Embryonic facial prominence (tissue), 1 donor: ENCODE measurements around the gene TMC2.

Experiments
- DNase-seq: peaks from one replicate; pipeline ENCODE4 v3.0.0-alpha.2; 2016; ENCODE audit errors: extremely low spot score

The TMC2 gene

DNA sequence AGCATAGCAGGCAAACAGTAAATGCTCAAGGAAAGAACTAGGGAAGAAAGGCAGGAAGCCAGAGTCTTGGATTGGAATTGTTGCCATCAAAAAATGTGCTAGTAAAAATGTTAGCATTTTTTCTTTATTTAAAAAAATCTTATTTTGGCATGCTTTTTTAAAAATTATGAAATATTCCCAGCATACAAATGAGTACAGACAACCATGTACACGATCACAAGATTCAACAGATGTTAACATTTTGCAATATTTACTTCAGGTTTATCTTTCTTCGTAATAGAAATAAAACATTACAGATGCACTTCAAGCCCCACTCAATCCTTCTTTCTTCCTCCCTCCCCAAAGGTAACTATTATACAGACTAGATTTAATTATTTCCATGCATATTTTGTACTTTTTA, 88.7 kb downstream of the TMC2 start:
- DNase-seq = peak; percentile 14

DNA sequence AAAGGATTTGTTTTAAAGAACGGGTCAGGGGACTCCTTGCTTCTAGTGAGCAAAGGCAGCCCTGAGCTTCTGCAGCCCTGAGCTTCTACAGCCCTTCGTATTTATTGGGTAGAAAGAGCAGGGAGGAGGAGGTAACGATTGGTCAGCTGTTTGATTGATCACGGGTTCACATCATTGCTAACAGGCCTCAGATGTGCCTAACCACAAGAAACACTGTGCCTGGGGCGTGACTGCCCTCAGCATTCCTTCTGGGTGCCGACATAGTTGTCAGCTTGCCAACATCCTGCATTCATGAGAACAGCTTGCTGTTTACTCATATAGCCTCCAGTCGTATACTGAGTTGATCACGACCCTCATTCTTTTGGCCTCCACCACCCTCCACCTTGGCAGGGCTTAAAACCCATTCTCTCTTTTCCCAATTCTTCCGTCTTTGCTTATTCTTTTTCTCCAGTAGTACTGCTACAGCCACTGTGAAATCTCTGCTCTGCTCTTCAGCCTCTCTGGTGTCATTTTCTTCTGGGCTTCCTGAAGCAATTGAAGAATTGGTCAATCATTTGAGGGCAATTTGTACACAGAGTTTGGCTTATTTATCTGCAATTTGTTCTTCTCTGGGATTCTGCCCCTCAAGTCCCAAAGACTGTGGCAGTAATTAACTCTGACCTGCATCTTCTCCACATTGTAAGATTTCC, 90.6 kb downstream of the TMC2 start:
- no peak for DNase-seq

DNA sequence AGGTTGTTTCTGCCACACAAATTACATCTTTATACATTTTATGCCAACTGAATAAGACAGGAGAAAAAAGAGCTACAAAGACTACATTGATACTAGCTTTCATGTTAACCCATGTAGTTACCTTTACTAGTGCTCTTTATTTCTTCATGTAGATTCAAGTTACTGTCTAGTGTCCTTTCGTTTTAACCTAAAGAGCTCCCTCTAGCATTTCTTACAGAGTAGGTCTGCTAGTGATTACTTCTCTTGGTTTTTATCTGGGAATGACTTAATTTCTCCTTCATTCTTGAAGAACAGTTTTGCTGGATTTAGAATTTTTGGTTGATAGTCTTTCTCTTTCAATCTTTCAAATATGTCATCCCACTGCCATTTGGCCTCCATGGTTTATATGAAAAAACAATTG, 94.9 kb downstream of the TMC2 start:
- no peak for DNase-seq

GRCh38 chr20:2633381-2633780, 97.0 kb downstream of the TMC2 start:
- no peak for DNase-seq

DNA sequence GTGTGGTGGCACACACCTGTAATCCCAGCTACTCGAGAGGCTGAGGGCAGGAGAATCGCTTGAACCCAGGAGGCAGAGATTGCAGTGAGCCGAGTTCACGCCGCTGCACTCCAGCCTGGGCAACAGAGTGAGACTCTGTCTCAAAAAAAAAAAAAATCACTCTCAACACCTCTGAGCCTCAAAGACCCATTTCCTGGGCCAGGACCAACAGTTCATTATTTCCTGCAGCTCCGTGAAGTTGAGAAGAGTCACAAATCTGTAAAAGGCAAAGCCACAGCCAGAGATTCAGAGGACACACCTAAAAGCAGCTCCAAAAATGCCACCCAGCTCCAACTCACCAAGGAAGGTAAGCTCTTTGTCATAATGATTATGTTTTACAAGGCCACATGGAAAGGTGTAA, 100.9 kb downstream of the TMC2 start:
- DNase-seq = no peak

DNA sequence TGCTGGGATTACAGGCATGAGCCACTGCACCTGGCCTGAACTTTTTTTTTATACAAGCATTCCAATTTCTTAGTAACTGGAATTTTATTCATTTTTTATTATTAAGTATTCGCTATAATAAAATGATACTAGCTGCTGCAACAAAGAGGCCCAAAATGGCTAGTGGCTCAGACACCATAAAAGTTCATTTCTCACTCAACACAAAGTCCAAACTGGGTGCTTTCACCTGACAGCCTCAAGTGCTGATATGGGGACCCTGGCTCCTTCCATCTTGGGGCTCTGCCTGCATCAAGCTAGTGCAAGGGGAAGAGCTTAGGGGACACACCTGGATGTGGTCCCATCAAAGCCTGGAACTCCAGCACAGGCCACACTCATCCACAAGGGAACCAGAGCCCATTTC, 103.9 kb downstream of the TMC2 start:
- DNase-seq = no peak

- no peak for DNase-seq
These were observed 104.5 kb downstream of the TMC2 start for GRCh38 chr20:2640899-2641298.

- no peak for DNase-seq
These were observed 107.3 kb downstream of the TMC2 start for GRCh38 chr20:2643708-2644107.

DNA sequence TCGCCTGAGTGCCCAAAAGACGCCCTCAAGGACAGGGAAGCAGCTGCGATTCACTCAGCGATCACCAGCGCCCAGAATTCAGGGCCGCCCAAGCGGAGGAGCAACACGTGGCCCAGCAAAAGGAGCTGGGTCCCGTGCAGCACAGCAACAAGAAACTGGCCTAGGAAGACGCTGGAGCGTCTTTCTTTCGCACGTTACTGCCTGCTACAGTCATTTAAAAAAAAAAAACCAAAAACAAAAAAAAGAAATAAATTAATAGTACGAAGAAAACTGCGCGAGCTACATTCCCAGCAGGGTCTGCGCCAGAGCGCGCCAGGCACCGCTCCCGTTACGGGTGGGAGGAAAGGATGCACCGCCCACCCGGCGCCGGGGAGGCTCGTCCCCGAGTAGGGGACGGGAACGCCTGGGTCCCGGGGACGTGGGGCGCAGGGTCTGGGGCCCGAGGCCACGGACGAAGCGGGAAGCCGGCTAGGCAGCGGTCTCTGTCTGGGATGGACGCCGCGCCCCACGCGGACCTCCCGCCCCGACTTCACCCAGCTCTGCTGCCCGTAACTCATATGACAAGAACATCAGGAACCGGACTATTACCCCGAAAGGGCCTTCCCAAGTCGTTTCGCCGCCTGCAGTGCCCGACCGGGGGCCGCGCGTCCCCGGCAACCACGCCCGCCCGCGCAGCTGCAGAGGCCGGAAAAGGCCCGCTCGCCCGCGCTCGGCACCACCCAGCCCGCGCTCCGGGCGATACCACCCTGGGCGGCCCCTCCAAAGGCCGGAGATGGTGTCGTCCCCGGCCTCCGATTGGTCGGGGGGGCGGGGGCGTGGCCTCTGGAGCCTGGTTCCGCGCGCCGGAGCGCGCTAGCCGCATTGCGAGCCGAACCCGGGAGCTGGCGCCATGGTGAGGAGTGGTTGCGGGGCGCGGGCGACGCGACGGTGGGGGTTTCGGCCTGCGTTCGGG, 115.7 kb downstream of the TMC2 start, which contains the start of gene NOP56:
Gene NOP56 (plus strand): TSS at position 861 of the 952 bp plus-strand sequence. CDS start 29 bp downstream, at position 890.
- peak; percentile 75 for DNase-seq

DNA sequence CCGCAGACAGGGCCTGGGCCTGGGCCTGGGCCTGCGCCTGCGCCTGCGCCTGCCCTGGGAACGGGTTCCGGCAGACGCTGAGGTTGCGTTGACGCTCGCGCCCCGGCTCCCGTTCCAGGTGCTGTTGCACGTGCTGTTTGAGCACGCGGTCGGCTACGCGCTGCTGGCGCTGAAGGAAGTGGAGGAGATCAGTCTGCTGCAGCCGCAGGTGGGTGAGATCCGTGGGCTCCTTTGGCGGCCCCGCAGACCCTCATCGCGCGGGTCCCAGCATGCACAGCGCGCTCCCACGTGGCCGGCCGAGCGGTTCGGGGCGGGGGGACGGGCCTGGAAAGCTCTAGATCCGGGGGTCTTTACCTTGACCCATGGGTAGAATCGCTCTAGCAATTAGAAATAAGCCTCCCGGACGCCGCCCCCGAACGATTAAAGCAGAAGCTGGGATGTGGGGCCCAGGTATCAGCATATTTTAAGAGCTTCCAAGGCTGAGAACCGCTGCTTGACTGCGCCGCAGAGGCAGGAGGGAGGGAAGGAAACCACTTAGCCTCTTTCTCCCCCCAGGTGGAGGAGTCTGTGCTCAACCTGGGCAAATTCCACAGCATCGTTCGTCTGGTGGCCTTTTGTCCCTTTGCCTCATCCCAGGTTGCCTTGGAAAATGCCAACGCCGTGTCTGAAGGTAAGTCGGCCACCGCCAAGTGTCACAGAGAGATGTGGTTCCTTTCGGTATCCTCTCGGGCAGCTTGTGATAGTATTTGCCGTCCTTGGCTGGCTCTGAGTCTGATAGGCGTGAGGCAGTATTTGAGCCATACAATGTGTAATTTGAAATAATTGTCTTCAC, 116.6 kb downstream of the TMC2 start:
- DNase-seq = peak; percentile 34

DNA sequence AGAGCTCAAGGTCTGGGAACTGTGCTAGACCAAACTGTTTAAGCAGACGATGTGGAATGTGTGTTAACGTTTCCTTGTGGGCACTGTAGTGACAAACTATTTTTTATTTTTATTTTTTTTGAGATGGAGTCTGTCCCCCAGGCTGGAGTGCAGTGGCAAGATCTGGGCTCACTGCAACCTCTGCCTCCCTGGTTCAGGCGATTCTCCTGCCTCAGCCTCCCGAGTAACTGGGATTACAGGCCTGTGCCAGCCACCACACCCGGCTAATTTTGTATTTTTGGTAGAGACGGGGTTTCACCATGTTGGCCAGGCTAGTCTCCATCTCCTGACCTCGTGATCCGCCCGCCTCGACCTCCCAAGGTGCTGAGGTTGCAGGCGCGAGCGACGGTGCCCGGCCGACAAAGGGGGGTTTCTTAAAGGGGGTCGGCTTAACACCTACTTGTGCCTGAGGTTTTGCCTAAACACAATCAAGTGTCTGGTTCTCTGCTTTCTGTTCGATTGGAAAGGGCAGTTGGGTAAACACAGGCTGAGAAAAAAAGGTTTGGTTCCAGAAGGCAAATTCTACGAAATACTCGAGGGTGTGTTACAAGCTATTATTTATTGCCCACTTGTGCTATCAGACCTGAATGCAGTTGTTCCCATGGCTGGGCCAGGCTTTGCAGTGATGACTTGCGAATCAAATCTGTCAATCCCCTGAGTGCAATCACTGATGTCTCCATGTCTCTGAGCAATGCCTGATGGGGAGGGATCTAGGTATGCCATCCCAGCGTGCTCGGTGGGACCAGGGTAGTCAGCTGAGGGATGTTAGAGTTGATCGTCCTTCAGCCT, 117.4 kb downstream of the TMC2 start:
- DNase-seq = no peak

DNA sequence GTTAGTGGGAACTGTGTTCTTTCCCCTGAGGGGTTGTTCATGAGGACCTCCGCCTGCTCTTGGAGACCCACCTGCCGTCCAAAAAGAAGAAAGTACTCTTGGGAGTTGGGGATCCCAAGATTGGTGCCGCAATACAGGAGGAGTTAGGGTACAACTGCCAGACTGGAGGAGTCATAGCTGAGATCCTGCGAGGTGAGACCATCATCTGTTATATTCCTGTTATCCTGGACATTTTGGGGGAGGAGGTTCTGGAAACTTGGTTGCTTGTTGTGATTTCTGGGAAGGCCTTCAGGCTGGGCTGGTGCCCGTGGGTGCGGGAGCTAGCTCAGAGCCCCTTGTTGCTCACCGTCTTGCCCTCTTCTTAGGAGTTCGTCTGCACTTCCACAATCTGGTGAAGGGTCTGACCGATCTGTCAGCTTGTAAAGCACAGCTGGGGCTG, 118.0 kb downstream of the TMC2 start:
- DNase-seq = no peak

DNA sequence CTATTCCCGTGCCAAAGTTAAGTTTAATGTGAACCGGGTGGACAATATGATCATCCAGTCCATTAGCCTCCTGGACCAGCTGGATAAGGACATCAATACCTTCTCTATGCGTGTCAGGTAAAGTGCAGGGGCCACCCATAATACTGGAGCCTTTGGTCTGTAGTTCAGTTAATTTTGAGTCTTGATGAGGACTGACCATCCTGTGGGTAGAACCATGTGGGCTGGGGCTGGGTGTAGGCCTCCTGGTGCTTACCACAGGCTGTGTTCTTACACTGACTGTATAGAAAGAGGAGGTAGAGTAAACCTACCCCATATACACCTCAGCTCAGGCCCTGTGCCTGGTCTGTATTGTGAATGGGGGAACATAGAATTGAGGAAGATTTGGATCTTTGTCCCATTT, 118.5 kb downstream of the TMC2 start:
- no peak for DNase-seq

- DNase-seq = no peak
These were observed 119.2 kb downstream of the TMC2 start for GRCh38 chr20:2655331-2656116.

DNA sequence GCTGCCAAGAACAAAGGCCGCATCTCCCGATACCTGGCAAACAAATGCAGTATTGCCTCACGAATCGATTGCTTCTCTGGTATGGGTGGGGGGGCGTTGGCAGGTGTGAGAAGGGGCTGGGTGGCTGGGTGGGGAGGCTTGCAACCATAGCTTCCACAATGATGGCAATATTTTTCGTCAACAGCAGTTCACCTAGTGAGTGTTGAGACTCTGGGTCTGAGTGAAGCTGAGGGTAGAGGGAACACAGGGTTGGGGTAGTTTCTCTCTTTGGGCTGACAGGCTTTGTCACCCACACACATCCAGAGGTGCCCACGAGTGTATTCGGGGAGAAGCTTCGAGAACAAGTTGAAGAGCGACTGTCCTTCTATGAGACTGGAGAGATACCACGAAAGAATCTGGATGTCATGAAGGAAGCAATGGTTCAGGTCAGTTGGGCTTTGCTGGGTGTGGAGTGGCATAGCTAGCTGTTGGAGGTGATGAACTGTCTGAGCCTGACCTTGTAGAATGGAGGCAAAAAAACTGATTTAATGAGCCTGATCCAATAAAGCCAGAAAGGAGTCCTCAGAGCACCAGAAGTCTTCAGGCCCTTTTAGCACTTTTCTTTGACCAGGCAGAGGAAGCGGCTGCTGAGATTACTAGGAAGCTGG, 120.2 kb downstream of the TMC2 start:
- DNase-seq = no peak

- no peak for DNase-seq
These were observed 120.9 kb downstream of the TMC2 start for GRCh38 chr20:2657241-2657640.

DNA sequence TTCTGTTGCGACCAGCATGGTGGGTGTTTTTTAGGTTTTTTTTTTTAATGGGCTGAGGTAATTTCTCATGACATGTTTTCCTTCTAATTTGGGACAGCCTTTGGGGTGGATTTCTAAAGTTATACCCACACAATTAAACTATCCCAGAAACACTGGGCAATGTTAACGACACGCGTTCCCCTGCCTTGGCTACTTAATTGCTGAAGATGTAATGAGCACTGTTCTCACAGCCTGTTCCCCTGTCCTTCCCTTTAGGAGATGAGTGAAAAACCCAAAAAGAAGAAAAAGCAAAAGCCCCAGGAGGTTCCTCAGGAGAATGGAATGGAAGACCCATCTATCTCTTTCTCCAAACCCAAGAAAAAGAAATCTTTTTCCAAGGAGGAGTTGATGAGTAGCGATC, 121.3 kb downstream of the TMC2 start:
- no peak for DNase-seq

GRCh38 chr20:2658414-2659354, 122.3 kb downstream of the TMC2 start:
- no peak for DNase-seq

DNA sequence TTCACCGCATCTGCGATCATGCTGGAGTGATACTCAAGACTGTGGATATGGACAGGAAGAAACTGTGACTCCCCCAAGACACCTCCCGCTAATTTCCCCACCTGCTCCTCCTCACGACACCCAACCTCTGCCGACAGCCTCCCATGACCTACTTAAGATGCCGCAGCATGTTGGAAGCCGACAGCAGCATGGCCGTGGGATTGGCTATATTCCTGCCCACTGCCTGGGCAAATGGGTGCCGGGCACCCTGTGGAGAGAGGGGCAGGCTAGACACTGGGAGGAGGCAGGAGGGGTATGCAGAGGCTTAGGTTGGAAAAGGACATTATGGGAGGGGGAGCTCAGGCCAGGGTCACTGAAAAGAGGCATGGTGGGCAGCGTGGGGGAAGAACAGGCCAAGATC, 123.2 kb downstream of the TMC2 start:
- no peak for DNase-seq
